HG03159 (cell line): Measurements from ENCODE around the gene ZDHHC14.
"Not testable (repeated sequence)": the region's sequence is repeated elsewhere in the genome, so short reads cannot be mapped to it uniquely, and the experiment has no call there.

Experiments used
- ATAC-seq: cut with Tn5 transposase; IDR thresholded peaks from one replicate; pipeline ENCODE4 v1.9.1; 2021; ENCODE audit warnings: mild to moderate bottlenecking, moderate library complexity; ENCODE audit not compliant: unreplicated experiment

The ZDHHC14 gene

DNA sequence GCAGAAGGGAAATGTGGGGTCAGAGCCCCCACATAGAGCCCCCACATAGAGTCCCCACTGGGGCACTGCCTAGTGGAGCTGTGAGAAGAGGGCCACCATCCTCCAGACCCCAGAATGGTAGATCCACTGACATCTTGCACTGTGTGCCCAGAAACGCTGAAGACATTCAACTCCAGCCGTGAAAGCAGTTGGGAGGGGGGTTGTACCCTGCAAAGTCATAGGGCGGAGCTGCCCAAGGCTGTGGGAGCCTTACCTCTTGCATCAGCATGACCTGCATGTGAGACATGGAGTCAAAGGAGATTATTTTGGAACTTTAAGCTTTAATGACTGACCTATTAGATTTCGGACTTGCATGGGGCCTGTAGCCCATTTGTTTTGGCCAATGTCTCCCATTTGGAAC lies 209.7 kb downstream of the ZDHHC14 start:
- ATAC-seq: not testable (repeated sequence)

DNA sequence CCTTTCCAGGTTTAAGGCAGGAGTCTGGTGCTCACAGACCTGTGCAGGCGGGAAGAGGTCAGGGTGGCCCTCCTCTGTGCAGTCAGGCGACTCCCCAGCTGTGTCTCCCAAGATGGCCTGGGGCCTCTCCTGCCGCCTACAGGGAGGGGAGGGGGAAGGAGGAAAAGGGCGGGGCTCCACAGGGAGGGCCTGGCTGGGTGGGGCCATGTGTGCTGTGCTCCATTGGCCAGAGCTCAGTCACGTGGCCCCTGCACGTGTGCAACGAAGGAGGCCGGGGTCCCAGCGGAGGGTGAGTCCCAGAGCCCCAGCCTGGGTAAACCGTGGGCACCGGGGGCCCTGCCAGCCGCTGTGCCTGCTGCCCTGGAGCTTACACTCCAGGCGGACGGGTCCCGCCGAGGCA lies 211.6 kb downstream of the ZDHHC14 start:
- ATAC-seq: no peak

DNA sequence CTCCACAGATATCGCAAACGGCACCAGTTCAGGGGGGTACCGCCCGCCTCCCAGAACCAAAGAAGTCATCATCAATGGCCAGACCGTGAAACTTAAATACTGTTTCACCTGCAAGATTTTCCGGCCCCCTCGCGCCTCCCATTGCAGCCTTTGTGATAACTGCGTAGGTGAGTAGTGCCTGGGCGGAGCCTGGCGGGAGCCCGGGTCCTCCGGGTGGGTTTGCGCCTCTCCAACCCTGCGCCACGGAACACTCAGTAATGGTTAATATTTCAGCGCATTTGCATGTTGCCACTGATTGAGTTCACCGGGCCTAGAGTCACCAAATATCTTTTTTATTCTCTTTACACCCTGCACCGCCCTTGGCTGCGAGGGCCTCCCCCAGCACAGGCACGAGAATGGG lies 212.0 kb downstream of the ZDHHC14 start:
- no peak for ATAC-seq

DNA sequence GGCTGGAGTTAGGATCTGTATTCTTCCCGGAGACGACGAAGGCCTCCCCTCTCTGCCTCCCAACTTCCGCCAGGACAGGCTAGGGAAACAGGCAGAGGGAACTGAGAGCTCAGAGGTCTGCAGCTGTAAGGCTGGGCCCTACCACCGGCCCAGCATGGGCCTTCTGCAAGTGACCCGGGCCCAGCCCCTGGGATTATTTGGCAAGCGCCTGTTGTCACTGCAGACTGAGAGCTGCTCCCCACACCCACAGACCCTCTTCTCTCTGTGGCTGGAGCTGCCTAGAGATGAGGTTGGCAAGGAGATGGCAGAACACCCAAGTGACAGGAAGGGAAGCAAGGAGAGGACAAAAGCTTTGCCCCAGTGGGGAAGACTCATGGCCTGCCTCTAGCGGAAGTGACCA lies 212.6 kb downstream of the ZDHHC14 start:
- no peak for ATAC-seq

DNA sequence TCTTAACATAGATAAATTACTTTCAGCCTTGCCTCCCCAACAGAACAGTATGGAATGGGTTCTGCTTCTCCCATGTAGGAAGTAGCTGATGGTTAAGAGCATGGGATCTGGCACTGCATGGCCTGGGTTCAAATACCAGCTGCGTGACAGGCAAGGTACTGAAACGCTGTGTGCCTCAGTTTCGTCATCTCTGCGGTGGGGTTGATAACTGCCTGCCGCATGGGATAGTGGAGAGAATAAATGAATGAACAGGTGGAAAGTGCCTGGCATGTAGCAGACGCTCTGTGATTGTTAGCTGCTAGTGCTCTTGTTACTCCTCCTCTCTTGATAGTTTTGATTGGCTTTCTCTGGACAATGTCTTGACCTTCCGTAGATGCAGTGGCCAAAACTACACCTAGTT lies 213.3 kb downstream of the ZDHHC14 start:
- ATAC-seq: no peak

DNA sequence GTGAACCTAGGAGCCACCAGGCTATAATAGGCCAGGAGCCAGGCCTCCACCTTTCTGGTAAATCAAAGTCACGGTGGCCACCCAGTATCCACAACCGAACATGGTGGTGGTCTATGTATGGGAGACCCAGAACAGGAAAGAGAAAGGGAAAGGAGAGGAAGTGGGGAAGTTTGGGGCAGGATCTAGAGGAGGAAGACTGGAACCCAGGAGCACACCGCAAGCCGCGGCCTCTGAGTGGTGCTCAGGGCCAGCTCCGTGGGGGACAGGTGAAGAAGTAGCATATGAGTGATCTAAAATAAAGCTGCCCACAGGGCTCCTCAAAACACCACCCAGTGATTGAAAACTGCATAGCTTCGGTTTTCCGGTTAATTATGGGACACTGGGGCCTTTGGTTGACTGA lies 214.8 kb downstream of the ZDHHC14 start:
- ATAC-seq: no peak

DNA sequence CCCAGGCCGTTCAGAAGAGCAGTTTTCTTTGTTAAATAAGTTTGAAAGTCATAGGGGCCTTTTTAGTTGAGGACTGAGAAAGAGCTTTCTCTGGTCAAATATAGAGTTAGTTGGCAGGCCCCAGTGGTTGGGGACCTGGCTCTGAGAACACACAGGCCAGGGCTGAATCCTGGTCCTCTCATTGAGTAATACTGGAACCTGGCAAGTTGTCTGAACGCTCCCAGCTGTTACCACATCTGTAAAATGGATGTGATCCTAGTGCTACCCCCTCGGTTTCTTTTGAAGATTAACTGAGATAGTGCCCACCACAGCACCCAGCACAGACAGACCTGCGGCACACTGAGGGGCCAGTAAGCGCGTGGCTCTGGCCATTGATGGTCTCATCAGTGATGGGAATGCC lies 215.5 kb downstream of the ZDHHC14 start:
- ATAC-seq: no peak

DNA sequence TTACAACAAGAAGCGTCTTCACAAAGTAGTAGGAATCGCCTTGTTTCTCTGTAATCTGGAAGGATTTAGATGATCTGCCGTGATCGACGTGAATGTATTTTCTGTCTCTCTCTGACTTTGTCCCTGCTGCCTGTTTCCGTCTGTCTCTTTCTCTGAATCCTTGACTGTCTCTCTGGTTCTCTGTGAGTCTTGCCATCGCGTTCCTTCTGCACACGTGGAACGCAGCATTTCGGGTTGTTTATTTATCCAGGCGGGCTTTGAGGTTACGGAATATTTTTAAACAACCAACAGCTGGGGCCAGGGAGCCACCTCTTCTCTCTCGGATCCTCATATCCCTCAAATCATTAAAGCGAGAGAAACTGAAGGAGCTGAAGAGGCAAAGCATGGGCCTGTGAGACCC lies 215.9 kb downstream of the ZDHHC14 start:
- no peak for ATAC-seq

DNA sequence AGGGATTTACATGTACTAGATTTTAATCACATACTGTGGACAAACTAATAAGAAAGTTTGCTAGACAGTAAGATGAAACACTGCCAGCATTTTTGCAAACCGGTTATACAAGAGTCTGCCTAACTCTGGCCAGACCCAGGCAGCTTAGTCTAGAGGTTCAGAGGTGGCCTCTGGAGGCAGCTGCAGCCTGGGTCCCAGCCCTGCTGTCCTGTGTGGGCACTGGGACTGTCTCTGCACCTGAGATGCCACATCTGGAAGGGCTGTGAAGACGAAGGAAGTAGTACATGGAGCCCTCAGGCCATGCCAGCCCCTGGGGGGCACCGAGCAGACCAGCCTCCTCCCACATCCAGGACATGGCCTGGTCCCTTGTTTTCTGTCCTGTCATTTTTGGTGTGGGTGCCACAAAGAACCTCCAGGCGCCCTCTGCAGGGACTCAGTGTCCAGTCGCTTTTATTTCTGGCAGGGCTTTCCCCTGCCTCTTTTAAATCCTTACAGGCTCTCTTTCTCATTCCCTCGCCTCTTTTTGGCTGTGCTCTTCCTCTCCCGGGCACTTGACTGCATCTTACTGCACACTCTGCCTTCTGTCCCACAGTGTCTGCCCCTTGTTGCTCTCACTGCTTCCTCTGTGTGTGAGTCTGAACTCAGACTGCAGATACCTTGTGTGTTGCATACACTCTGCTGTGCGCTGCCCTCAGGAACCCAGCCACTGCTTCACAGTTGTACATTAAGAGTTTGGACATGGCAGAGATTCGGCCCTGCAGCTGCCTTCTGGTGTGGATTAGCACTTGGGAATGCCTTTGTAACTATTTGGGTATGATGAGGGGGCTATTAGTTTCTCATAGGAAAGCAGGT lies 216.7 kb downstream of the ZDHHC14 start:
- ATAC-seq: no peak

DNA sequence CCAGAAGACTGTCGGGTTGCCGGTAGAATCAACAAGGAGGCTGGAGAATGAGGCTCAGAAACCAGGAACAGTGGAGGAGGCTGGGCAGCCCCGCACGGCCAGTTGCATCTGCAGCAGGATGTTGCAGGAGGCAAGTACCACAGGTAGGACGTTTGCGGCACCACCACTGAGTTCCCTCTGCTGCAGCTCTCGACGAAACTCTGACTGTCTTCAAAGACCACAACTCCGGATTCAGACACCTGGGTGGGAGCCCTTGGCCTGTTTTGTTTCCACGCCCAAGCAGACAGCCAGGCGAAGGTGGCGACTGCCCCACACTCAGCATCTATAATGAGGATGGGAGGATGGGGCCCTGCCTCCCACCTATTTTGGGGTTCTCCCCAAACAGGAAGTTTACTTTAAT lies 218.2 kb downstream of the ZDHHC14 start:
- no peak for ATAC-seq

DNA sequence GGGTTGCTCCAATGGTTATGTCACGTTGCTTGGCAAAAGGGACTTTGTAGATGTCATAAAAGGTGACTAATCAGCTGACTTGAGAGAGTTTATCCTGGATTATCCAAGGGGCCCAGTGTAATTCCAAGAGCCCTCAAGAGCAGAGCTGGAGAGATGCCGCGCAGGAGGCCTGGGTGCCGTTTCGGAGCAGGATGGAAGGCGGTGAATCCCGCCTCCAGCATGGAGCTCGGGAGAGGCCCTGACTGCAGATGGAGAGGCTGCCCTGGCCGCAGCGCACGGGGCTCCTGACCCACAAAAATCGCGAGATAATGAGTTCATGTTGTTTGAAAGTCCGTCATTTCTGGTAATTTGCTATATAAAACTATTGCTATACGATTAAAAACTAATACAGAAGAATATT lies 219.8 kb downstream of the ZDHHC14 start:
- no peak for ATAC-seq

DNA sequence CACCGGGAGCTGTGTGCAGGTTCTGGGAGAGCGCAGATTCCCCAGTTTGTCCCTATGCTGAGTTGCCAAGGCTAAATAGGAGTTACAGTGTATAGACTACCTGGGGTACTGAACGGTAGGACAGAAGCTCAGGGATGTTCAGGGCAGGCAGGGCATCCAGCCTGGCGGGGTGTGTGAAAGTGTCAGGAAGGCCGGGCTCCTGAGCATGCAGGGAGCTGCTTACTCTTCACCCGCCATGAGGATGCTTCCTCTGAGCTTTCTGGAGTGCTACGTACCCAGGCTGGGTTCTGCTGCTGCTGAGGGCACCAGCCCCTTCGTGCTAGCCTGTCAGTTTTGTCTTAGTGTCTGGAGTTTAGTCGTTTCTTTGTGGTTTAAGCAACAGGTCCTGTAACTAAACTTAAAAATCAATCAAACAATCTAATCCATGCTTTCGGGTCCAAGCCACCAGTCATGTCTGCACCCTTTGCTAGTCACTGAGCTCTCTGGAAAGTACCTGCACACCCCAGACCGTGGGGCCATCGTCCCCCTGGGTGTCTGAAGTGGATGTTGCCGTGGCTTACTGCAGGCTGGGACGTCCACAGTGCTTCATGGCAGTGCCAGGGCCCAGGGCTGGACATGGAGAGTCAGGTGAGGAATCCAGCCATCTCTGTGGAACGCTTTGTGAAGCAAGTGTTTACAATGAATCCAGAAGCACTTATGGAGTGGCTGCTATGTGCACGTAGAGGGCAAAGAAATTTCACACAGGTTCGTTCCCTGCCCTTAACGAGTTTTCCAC lies 221.7 kb downstream of the ZDHHC14 start:
- no peak for ATAC-seq

DNA sequence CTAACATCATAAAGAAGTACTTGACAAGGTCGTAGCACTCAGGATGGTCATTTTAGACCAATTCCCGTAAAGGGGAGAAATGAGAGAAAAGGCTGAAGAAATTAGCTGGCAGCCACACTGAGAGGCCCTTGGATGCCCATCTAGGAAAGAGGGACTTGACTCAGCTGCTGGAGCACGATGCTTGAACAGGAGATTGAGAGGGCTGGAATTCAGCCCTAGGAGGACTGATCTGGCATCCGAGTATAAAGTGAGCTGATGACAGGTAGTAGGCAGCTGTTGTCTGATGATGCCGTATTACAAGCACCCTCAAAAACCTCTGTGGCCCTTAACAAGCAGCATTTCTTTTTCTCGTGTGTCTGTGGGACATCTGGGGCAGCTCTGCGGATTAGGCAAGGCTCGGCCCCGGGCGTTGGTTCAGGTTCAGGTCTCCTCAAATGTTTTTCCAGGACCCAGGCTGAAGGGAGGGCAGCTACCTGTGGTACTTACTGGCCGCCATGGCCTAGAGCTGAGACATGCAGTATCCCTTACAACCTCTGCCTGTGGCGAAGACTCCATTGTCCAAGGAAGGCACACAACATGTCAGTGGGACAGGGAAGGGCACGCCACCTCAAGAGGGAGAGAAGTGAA lies 222.4 kb downstream of the ZDHHC14 start:
- no peak for ATAC-seq

DNA sequence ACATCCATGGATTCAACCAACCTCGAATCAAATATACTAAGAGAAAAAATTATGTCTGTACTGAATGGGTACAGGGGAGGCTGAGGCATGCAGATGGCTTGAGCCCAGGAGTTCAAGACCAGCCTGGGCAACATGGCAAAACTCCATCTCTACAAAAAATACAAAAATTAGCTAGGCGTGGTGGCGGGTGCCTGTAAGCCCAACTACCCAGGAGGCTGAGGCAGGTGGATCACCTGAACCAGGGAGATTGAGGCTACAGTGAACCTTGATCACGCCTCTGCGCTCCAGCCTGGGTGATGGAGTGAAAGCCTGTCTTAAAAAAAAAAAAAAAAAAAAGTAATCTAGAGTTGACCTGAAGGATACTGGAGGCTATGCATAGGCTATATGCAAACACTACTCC lies 223.0 kb downstream of the ZDHHC14 start:
- no peak for ATAC-seq

DNA sequence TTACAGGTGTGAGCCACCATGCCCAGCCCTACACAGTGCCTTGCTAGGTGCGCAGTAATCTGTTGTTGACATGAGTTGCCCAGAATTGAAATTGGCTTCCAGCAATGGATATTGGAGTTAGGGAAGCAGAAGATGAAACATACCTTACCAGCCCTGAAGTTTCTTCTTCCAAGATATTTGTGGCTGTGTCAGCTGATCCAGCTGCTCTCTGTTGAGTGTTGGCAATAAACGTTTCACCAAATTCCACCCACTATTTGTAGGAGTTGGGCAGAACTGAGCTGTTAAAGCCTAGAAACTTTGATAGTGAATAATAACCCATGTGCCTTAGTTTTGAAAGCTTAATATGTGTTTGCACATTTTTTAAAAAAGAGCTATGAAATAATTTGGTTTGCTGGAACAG lies 223.8 kb downstream of the ZDHHC14 start:
- ATAC-seq: no peak

DNA sequence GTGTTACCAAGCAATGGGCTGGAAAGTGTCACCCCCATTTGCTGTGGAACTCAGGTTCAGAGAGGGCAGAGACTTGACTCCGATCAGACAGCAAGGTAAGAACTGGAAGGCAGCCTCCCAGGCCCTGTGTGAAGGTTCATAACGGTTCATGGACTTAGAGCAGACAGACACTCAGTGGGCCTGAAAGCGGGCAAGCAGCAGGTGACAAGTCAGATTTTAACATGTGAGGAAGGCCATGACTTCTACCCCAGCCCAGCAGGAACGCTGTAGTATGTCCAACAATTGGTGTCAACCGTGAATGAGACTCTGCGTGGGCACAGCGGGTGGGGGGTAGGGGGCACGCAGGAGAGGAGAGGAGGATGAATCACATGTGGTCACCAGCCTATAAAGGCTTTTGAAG lies 224.5 kb downstream of the ZDHHC14 start:
- no peak for ATAC-seq

DNA sequence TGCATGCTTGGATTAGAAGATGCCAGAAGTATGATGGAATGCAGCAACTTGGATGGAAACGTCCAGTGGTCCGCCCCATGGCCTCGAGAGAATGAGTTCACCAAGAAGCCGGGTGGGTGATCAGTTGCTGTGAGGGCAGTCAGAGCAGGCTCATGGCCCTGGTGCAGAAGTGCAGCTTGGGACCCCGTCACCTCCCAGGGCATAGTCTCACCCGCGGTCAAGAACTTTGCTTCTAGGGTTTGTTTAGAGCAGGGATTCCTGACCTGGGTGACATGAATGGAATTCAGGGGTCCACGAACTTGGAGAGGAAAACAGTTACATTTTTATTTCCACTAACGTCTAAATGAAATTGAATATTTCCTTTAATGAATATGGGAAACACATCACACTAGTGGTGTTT lies 225.5 kb downstream of the ZDHHC14 start:
- ATAC-seq: no peak

DNA sequence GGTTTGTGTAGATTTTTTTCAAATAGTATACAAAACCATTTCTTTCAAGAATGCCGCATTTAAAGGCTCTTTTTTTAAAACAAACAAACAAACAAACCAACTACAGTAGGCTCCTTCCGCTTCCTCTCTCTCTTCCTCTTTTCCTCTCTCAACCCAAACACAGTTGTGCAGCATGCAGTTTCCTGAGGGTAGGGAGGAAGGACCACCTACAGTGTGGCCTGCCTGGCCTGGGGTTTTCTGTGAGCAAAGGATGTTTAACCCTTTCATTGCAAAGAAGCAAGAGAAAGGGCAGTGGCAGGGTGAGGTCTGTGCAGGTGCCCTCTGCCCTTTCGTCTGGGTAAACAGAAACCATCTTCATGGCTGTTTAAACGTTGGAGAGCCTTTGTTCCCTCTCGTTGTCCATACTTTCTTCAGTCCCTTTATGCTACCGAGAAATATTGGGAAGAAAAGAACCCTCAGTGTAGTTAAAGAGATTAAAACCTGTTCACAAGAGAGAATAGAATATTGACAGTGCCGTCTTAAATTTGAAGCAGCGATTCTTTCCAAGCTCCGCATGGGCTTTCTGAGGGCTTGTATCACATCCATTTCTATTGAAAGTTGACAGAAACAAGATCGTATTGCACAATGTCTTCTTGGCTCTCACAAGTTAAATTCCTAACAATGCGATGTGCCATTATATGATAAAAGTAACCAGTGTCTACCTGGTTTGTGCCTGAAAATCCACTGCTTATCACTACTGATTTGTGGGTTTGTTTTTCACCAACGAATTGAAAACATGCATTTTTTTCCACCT lies 226.5 kb downstream of the ZDHHC14 start:
- ATAC-seq: no peak

DNA sequence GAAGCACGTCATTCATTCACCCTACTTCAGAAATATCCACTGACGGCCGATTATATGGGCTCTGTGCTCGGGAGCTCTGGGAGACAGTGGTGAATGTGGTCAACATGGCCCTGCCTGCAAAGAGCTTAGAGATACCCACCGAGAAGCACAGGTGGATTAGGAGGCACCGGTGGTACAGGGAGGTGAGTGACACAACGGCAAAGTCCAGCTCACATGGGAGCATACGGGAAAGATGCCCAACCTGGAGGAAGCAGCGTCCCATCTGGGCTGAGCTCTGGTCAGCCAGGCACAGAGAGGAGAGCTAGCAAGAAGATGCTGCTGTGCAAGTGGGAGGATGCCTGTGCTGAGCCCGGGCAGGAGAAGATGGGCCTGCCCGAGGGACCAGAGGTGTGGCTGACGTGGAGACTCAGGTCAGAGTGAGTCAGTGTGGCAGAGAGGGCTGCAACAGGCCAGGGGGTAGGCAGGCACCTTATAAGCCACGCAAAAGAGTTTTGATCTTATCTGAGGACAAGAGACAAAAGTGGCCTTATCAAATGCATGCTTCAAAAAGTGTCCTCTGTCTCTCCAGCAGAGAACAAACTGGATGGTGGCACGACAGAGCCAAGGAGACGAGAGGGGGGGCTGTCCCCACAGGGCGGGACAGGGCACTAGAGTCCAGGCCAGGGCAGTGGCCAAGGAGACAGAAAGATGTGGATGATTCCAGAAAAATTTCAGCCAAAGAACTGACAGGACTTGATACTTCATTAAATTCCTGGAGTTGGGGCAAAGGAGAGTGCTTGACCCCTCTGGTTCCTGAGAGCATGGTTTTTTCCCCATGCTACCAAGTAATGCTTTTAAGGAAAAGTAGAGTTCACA lies 227.5 kb downstream of the ZDHHC14 start:
- no peak for ATAC-seq

DNA sequence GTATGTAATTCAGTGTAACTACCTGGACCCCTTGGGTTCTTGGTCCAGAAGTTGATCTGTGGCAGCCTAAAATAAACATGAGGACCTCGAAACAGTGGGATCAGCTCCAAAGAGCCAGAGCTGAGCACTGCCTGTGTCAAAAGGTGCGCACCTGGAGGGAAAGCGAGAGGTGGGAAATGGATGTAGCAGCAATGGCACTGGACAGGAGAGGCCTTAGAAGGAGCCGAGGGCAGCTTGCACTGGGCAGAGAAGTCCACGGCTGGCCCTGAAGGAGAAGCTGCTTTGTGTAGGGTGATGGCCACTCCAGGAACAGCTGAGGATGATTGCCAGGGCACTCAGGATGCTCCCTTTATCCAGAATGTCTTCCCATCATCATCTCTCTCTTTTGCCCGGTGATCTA lies 228.1 kb downstream of the ZDHHC14 start:
- no peak for ATAC-seq
